GM12864 (cell line): ENCODE results near the gene EDC4.

Source experiments
- DNase-seq: peaks from one replicate; pipeline ENCODE4 v3.0.0-alpha.2; 2011; ENCODE audit warnings: low read depth
- H3K4me3 ChIP-seq: 2 replicates; pipeline ENCODE4 v1.5.1; 2011; ENCODE audit warnings: mild to moderate bottlenecking, low read depth, low read length, control low read depth
- CTCF ChIP-seq: IDR thresholded peaks from 2 replicates; pipeline ENCODE4 v1.5.1; 2011; ENCODE audit warnings: low read depth, mild to moderate bottlenecking, moderate library complexity, low read length, control low read depth, inconsistent platforms; ENCODE audit errors: missing control alignments

The EDC4 gene

GRCh38 chr16:67883872-67884261, 11.0 kb downstream of the EDC4 start:
- DNase-seq = no peak
- H3K4me3 ChIP-seq = no peak overlapping the region
- peak; percentile 93 for TF ChIP-seq CTCF

- DNase-seq = no peak
- no peak within 1 kb of the TSS for H3K4me3 ChIP-seq
- no peak for TF ChIP-seq CTCF
Observed at GRCh38 chr16:67884684-67885083, 11.8 kb downstream of the EDC4 start, which contains the start of gene NRN1L. Gene NRN1L (plus strand): TSS chr16:67884885. CDS start chr16:67884904, 19 bp downstream.

- no peak overlapping the region for H3K4me3 ChIP-seq
- no peak for TF ChIP-seq CTCF
- no peak for DNase-seq
Observed at GRCh38 chr16:67885545-67885944, 12.7 kb downstream of the EDC4 start.

- no peak for TF ChIP-seq CTCF
- no peak for DNase-seq
- no peak overlapping the region for H3K4me3 ChIP-seq
Observed at GRCh38 chr16:67885976-67886375, 13.1 kb downstream of the EDC4 start.

DNA sequence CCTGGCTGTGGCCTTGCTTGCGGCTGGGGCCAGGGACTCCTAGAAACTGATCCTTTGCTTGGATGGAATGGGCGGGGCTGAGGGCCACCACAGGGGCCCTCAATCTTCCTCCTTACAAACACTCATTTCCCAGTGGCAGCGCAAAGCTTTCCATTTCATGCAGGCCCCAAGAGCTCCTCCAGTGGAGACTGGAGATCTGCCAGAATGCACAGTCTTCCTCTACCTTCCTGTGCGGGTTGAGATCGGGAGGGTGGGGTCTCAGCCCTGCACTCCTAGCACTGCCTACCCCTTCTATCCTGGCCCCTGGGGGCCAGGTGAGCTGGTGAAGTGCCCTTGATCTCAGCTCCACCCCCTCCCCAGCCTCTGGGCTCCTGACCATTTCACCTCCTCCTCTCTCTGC, 13.5 kb downstream of the EDC4 start:
- H3K4me3 ChIP-seq = no peak overlapping the region
- TF ChIP-seq CTCF = no peak
- DNase-seq = no peak

DNA sequence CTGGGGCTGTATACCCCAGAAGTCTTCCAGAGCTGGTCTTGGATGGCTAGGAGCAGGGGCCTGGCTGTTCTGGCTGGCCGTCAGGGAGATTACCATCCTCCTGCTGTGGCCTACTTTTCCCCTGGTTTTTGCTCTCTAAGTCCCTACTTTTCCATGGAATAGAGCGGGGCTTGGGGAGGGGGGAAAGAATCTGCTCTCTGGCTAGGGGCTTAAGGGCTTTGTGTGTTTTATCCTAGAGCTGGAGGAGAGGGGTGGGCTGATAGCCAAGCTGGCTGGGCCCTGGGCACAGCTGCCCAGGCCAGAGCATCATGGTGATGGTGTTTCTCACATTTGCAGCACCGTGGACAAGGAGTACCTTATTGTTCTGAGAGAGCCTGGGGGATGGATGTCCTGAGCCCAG, 15.5 kb downstream of the EDC4 start:
- H3K4me3 ChIP-seq = no peak overlapping the region
- no peak for DNase-seq
- no peak for TF ChIP-seq CTCF

GRCh38 chr16:67892375-67892774, 19.5 kb downstream of the EDC4 start:
- H3K4me3 ChIP-seq = peak overlapping the region; percentile 55; the same call in 1 of the 2 replicates
- TF ChIP-seq CTCF = no peak
- no peak for DNase-seq
